ENCODE data around the gene HSP90AA1.

Gene HSP90AA1

GRCh38 chr14:102055181-102055901 is 31.5 kb downstream of the HSP90AA1 start:
- H3K4me3 ChIP-seq (ENCODE audit: low read depth, low read length), result no peak overlapping the region

GRCh38 chr14:102052522-102052921 is 34.3 kb downstream of the HSP90AA1 start:
- Histone ChIP-seq H3K4me3 (ENCODE audit: low read depth, low read length) (no peak overlapping the region), H3K4me1 (no peaks in the 10 kb centered on the region), H3K27me3 (no peaks in the 10 kb centered on the region), H3K36me3 (peaks cover 60% of the 10 kb centered on the region), H3K9me3 (no peaks in the 10 kb centered on the region)
- no peak for TF ChIP-seq CTCF (IDR thresholded peaks at IDR 0.05; ENCODE audit: low read depth, low read length)
- no peak for DNase-seq

More at GRCh38 chr14:102055181-102055901, 31.5 kb downstream of the HSP90AA1 start:
- no peak for TF ChIP-seq CTCF (IDR thresholded peaks at IDR 0.05; ENCODE audit: low read depth, low read length)
- Histone ChIP-seq H3K9me3 (no peaks in the 10 kb centered on the region), H3K4me1 (no peaks in the 10 kb centered on the region), H3K27me3 (no peaks in the 10 kb centered on the region), H3K36me3 (peaks cover 32% of the 10 kb centered on the region)
- DNase-seq, result no peak

- Histone ChIP-seq H3K36me3 (peaks cover 72% of the 10 kb centered on the region), H3K27me3 (no peaks in the 10 kb centered on the region), H3K9me3 (no peaks in the 10 kb centered on the region), H3K4me1 (no peaks in the 10 kb centered on the region), H3K4me3 (ENCODE audit: low read depth, low read length) (no peak overlapping the region)
- TF ChIP-seq CTCF (IDR thresholded peaks at IDR 0.05; ENCODE audit: low read depth, low read length), result no peak
- no peak for DNase-seq
These were observed 36.2 kb downstream of the HSP90AA1 start for GRCh38 chr14:102050625-102051024.

GRCh38 chr14:102050026-102050405 is 36.8 kb downstream of the HSP90AA1 start:
- no peaks in the 10 kb centered on the region for H3K27me3 ChIP-seq
- TF ChIP-seq CTCF (IDR thresholded peaks at IDR 0.05; ENCODE audit: low read depth, low read length), result no peak
- H3K36me3 ChIP-seq, result peaks cover 72% of the 10 kb centered on the region
- H3K4me3 ChIP-seq (ENCODE audit: low read depth, low read length), result no peak overlapping the region
- no peaks in the 10 kb centered on the region for H3K9me3 ChIP-seq
- no peak for DNase-seq
- no peaks in the 10 kb centered on the region for H3K4me1 ChIP-seq

GRCh38 chr14:102049258-102050025 is 37.4 kb downstream of the HSP90AA1 start:
- no peaks in the 10 kb centered on the region for H3K9me3 ChIP-seq
- H3K4me1 ChIP-seq, result no peaks in the 10 kb centered on the region
- H3K27me3 ChIP-seq, result no peaks in the 10 kb centered on the region
- peaks cover 75% of the 10 kb centered on the region for H3K36me3 ChIP-seq
- no peak for DNase-seq
- TF ChIP-seq CTCF (IDR thresholded peaks at IDR 0.05; ENCODE audit: low read depth, low read length), result no peak
- H3K4me3 ChIP-seq (ENCODE audit: low read depth, low read length), result no peak overlapping the region

All from BE2C (cell line).